HepG2 (cell line): ENCODE data around the gene AHNAK. TPM values are rescaled to one million over a fixed set of nuclear protein-coding genes. Genes with fewer than 3 reads are reported as not detected.
A peak's percentile ranks its signal among the peaks of the same experiment; 100 is the strongest.

Source experiments
- BATF2 ChIP-seq: sonication (generic); formaldehyde crosslinking; IDR thresholded peaks from 2 replicates; pipeline ENCODE4 v1.8.0; 2022; ENCODE audit warnings: mild to moderate bottlenecking, missing genetic modification reagents, moderate library complexity
- BCLAF1 ChIP-seq: fragments of 450-650 bp; IDR thresholded peaks from 2 replicates; pipeline ENCODE4 v1.6.1; 2017; ENCODE audit warnings: mild to moderate bottlenecking
- GFI1 ChIP-seq: sonication (generic); formaldehyde crosslinking; IDR thresholded peaks from 2 replicates; pipeline ENCODE4 v1.5.0; 2020; ENCODE audit warnings: missing genetic modification reagents, mild to moderate bottlenecking, borderline replicate concordance
- GMEB1 ChIP-seq: sonication (generic); formaldehyde crosslinking; IDR thresholded peaks from 2 replicates; pipeline ENCODE4 v1.5.1; 2020; ENCODE audit warnings: missing genetic modification reagents, mild to moderate bottlenecking, borderline replicate concordance
- HIC2 ChIP-seq: sonication (generic); formaldehyde crosslinking; IDR thresholded peaks from 2 replicates; pipeline ENCODE4 v1.9.0; 2022; ENCODE audit warnings: low read depth, missing genetic modification reagents
- IRF2 ChIP-seq: IDR thresholded peaks from 2 replicates; pipeline ENCODE4 v1.6.1; 2018; ENCODE audit warnings: missing genetic modification reagents, missing compliant biosample characterization
- IRF9 ChIP-seq: sonication (generic); formaldehyde crosslinking; IDR thresholded peaks from 2 replicates; pipeline ENCODE4 v1.8.0; 2022; ENCODE audit warnings: missing genetic modification reagents, mild to moderate bottlenecking, borderline replicate concordance
- ZBTB43 ChIP-seq: sonication (generic); formaldehyde crosslinking; conservative IDR thresholded peaks from 2 replicates; pipeline ENCODE4 v1.4.0; 2020; ENCODE audit warnings: missing genetic modification reagents
- ZFP37 ChIP-seq: sonication (generic); formaldehyde crosslinking; IDR thresholded peaks from 2 replicates; pipeline ENCODE4 v1.4.0; 2020; ENCODE audit warnings: missing genetic modification reagents, borderline replicate concordance
- ZNF670 ChIP-seq: sonication (generic); formaldehyde crosslinking; IDR thresholded peaks from 2 replicates; pipeline ENCODE4 v1.8.0; 2022; ENCODE audit warnings: mild to moderate bottlenecking, missing genetic modification reagents, borderline replicate concordance
- ZNF740 ChIP-seq: sonication (generic); formaldehyde crosslinking; IDR thresholded peaks from 2 replicates; pipeline ENCODE4 v1.4.0; 2020; ENCODE audit warnings: missing genetic modification reagents
- ZNF770 ChIP-seq: sonication (generic); formaldehyde crosslinking; IDR thresholded peaks from 2 replicates; pipeline ENCODE4 v1.5.0; 2020; ENCODE audit warnings: mild to moderate bottlenecking, missing genetic modification reagents
- polyA plus RNA-seq, 8 experiments: library from polyadenylated mRNA; depleted of rRNA in 3 of 8; stranded (reverse) in 7 of 8; unstranded in 1 of 8; fragments of >200 nt; fragmentation: Illumina TruSeq in 4 of 8; extraction: Trizol in 4 of 8; gene quantifications; 2 replicates each; pipeline versions ENCODE4 v1.2.1 to v1.2.3, GENCODE V29; 2011 to 2016; ENCODE audit warnings: low read depth in 4 of 8, missing spikeins in 1 of 8, mixed read lengths in 1 of 8; ENCODE audit not compliant: insufficient read depth in 1 of 8
- total RNA-seq, 5 experiments: library from RNA; depleted of rRNA; stranded (reverse); fragments of >200 nt; fragmentation: Illumina TruSeq; extraction: Trizol; gene quantifications; 2 replicates each; pipeline ENCODE4 v1.2.3, GENCODE V29; 2016; ENCODE audit warnings: low read depth in 1 of 5

The AHNAK gene
- total and polyA plus RNA-seq, 2 of the 13 experiments (the other 11 are each of a cell fraction or from before 2014, with no cell fraction given), result 23.4 to 25.0 TPM

GRCh38 chr11:62574363-62575071 lies 27.9 kb upstream of the AHNAK start (continued):
- TF ChIP-seq BCLAF1, result no peak
- TF ChIP-seq BATF2 (CRISPR knock-in tag), result no peak
- TF ChIP-seq ZNF670 (CRISPR knock-in tag), result no peak
- 0 out of 2 replicates have a peak, but pooled peaks have one; percentile 72 for TF ChIP-seq GFI1 (CRISPR knock-in tag)
- 0 out of 2 replicates have a peak, but pooled peaks have one; percentile 65 for TF ChIP-seq IRF9 (CRISPR knock-in tag)
- no peak for TF ChIP-seq ZNF770 (CRISPR knock-in tag)
- no peak for TF ChIP-seq ZBTB43 (CRISPR knock-in tag)
- TF ChIP-seq ZFP37, result peak; percentile 79; the same call in 1 of the 2 replicates
- no peak for TF ChIP-seq GMEB1 (CRISPR knock-in tag)
- no peak for TF ChIP-seq HIC2
- TF ChIP-seq IRF2 (CRISPR knock-in tag), result 0 out of 2 replicates have a peak, but pooled peaks have one; percentile 5
- 0 out of 2 replicates have a peak, but pooled peaks have one; percentile 55 for TF ChIP-seq ZNF740
